HG02571 (cell line): ENCODE data around the gene TCEAL4.
A peak's percentile ranks its signal among the peaks of the same experiment; 100 is the strongest.

Source experiments
- ATAC-seq: cut with Tn5 transposase; IDR thresholded peaks from one replicate; pipeline ENCODE4 v1.9.1; 2021; ENCODE audit warnings: mild to moderate bottlenecking, moderate library complexity; ENCODE audit not compliant: unreplicated experiment

Gene TCEAL4

DNA sequence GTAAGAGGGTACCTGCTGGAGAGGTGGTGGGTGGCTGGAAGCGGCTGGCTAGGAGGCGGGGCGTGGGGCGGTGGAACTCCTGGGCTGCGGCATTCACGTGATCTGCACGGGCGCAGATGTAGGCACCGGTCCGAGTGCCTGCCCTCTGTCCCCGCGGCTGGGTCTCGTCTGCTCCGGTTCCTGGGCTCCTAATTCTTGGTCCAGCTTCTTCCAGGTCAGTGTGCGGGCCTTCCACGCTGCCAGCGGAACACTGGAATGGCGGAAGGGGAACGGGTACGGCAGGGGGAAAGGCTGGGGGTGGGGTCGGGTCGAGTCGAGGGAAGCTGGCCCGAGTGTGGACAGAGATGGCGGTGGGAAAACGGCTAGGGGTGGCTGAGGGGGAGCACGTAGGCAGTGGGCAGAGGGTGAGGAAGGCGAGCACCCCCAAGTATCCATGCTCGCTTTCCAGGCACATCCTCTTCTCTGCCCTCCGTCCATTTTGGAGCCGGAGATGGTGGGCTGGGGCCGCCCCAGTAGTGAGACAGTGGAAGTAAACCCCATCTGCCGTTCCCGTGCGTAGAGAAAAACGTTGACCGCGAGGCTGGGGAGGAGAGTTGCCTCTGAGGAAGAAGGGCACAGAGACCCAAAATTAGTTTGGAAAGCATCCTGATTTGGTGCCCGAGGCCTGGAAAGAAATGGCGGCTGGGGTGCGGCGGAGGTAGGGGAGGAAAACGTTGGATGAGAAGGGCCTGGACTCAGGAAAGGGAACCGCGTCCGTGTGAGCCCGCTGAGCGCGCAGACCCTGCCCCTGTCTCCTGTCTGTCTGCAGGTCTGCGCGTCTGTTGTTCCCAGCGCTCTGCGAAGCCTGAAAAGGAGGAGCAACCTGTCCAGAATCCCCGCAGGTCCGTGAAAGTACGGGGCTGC lies at the start of gene TCEAL4:
TSS of gene TCEAL4 (plus strand) at position 105 of the 903 bp plus-strand sequence. CDS start 1,161 bp downstream, outside the sequence.
- ATAC-seq, result peak; percentile 89

DNA sequence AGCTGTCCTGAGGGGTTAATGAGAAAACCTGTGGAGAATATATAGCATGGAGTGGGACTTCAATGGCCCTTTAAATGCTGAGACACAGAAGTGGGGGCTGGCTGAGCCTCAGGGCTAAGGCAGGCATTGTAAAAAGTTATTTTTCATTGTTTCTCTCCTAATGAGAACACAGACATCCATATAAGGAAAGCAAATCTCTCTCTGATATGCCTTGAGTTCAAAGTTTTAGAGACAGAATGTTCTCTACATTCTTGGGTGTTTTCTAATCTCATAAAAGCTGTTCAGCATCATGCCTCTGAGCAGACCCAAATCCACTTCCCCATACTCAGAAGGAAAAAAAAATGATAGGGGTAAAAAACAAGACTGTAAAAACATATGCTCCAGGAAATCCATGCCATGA lies 49.2 kb upstream of the TCEAL4 start:
- ATAC-seq, result no peak

DNA sequence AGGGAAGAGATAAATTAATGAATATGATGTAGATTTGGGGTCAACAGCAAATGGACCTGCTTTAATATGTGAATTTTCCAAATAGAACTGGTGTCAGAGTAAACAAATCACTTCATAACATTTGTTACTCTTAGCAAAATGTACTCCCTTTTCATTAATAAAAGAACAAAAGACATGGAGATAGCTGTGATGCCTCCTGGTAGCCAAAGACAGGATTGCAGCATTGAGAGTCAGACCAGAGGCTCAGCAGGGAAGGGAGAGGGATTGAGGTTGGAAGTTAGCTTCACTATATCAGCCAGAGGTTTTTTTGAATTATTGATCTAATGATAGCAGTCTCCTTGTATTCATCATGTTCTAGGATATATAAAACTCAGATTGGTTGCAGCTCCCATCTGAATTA lies 48.6 kb upstream of the TCEAL4 start:
- no peak for ATAC-seq

DNA sequence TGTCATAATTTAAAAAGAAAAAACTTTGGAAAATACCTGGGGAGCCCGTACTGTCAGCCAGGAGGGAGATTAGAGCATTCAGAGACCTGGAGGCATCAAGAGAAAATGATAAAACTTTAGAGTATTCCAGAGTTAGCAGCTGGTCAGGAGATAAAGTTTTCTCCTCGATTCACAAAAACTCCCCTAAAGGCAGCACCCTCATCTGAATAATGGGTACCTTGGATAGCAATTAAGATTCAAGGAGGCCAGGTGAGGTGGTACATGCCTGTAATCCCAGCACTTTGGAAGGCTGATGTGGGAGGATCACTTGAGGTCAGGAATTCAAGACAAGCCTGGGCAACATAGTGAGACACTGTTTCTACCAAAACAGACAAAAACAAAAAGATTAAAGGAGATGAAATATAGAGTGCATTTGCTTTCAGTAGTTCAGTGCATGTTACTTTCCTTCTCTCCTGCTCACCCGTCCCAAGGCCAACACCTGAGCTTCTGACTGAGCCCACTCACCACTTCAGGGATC lies 47.4 kb upstream of the TCEAL4 start:
- no peak for ATAC-seq

DNA sequence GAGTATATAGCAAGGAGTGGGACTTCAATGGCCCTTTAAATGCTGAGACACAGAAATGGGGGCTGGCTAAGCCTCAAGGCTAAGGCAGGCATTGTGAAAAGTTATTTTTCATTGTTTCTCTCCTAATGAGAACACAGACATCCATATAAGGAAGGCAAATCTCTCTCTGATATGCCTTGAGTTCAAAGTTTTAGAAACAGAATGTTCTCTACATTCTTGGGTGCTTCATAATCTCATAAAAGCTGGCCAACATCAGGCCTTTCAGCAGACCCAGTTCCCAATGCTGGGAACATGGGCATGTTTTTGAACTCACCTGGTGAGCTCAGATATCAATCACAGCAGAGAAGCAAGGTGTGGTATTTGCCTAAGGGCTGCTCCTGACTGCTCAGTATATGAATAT lies 46.6 kb upstream of the TCEAL4 start:
- ATAC-seq, result no peak

DNA sequence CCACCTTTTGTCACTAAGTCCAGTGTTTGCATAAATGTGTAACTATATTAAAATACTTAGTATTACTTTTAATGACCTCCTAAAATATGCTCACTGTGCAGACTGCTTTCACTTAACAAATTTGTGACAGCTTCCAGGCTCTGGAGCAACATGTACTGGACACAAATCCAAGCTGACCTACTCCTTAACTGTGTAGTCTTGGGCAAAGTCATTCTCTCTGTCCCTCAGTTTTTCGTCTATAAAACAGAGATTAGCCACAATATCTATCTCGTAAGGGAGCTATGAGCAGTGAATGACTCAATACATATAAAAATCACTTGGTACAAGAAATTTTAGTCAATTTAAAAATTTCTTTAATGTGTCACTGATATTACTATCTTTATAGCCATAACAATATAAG lies 45.6 kb upstream of the TCEAL4 start:
- no peak for ATAC-seq

DNA sequence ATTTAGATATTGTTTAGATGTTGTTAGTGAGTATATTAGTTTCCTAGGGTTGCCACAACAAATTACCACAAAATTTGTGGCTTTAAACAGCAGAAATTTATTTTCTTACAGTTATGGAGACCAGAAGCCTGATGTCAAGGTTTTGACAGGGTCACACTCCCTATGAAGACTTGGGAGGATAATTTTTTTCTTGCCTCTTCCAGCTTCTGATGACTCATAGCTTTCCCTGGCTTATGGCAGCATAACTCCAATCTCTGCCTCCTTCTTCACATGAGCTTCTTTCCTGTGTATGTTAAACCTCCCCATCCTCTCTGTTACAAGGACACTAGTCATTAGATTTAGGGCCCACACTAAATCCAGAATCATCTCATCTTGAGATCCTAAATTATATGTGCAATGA lies 45.2 kb upstream of the TCEAL4 start:
- no peak for ATAC-seq

DNA sequence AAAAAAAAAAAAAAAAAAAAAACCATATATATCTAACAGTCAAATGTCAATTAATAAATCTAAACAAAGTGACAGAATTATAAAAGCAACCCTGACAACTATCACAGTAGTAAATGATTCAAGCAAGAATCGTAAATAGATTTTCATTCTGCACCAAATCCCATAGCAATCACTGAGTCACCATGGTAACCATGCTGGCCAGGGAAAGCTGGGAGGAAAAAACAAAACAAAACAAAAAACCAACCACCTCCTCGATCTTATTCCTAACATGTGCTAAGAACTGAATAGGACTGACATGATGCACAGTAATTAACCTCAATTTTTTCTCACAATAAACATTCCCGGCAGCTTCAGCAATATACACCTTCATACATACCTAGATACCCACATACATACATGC lies 35.4 kb upstream of the TCEAL4 start:
- ATAC-seq, result no peak

DNA sequence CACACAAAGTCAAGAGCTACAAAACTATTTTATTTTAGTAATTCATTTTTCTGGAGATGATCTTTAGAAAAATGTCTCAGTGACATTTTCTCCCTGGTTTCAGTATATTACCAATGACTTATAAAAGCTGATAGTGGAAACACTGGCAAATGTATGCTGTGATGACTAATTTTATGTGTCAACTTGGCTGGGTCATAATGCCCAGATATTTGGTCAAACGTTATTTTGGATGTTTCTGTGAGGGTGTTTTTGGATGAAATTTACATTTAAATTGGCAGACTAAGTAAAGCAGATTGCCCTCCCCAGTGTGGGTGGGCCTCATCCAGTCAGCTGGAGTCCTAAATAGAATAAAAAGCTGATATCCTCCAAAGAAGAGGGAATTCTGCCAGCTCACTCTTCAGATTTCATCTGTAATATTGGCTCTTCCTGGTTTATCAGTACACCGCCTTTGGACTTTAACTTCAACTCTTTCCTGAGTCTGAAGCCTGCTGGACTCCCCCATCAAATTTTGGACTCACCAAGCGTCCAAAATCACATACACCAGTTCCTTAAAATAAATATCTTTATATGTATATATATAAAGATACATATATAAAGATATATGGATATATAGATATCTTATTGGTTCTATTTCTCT lies 34.8 kb upstream of the TCEAL4 start:
- ATAC-seq, result no peak

DNA sequence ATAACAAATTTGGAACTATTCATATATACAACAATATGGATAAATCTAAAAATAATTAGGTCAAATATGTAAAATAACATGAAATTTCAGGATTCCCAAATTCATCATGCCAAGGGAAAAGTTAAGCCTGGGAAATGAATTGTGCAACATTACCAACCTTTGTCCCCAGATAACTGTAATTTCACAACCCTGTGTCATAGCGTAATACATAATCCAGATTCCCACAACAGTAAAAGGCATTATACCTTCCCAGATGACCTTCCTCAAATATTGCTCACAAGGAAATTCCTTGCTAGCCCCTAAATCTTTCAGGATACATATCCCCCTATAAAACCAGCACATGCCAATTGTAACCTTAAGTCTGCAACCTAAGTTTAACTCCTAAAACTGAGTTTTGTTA lies 33.1 kb upstream of the TCEAL4 start:
- no peak for ATAC-seq

DNA sequence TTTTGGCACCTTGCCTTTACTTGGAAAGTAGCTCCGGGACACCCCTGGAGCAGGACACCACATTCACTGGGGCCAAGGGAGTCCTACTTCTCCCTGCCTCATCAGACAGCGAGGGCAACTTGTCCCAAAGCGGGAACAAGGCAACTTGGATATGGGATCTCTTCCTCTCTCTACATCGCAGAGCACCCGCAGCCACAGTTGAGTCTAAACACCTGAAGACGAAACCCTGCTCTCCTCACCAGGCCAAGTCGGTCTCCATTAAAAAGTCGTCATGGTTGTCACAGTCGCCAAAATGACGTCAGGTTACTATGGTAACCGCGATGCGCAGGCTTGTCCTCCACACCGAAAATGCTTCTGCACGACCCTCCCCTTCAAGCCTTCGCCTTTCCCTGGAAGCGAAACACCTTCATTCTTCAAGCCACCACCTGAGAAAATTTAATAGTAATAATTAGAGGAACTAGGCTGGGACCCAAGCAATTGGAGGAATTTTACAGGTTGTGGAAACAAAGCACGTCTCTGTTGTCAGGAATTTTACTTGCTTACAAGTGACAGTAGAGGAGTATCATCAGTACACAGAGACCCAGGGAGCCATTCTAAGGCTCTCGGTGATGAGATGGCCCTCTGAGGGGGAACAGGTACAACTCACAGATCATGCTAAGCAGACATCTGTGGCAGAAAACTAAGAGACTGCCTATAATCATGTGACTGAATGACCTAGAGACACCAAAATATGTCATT lies 30.5 kb upstream of the TCEAL4 start:
- ATAC-seq, result peak; percentile 91

DNA sequence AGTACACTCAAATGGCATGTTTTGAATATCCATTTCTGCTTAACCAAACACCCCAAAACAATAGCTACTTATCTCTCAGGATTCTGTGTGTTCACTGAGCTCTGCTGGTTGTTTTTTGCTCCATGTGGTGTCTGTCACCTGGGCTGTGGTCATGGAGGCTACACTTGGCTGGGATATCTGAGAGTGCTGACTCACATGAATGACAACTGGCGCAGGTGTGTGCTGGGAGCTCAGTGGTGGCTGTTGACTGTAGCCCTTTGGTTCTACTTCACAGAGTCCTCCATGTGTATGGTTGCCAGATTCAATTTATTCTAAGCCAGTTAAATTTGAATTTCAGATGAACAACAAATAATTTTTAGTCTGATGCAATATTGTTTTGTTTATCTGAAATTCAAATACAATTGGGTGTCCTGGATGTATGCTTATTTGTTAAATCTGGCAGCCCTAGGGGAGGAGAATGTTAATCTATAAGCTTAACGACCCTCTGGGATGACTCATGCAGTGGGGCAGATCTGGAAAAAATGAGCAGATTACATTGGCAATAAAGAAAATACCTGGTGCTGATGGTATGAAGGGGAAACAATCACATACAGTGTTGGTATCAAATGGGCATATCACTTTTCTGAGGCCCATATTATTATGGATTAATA lies 28.2 kb upstream of the TCEAL4 start:
- ATAC-seq, result no peak

DNA sequence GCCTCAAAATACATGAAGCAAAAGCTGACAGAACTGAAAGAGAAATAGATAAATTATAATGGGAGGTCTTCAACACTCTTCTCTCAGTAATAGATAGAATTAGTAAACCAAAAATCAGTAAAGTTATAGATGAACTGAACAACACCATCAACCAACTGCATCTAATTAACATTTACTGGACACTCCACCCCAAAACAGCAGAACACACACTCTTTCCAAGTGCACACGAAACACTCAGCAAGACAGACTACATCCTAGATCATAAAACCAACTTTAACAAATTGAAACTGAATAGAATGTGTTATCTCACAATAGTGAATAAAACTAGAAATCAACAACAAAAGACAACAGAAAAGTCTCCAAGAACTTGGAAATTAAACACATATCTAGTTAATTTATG lies 25.1 kb upstream of the TCEAL4 start:
- no peak for ATAC-seq

DNA sequence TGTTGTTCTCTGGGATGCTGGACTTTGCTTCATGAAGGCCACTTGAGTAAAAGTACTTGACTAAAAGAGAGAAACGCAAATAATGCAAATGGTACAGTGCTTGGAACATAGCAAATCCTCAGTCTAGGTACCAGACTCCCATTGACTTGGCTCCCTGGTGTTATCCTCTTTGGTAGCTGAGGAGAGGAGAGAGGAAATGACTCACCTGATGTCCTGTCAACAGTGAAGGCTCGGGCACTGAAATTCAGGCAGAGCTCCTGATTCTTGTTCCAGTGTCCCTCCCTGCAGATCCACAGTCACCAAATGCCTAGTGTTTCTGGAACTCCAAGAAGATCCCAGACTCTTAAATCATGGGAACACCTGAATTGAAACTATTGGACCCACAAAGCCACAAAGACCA lies 22.5 kb upstream of the TCEAL4 start:
- ATAC-seq, result no peak

DNA sequence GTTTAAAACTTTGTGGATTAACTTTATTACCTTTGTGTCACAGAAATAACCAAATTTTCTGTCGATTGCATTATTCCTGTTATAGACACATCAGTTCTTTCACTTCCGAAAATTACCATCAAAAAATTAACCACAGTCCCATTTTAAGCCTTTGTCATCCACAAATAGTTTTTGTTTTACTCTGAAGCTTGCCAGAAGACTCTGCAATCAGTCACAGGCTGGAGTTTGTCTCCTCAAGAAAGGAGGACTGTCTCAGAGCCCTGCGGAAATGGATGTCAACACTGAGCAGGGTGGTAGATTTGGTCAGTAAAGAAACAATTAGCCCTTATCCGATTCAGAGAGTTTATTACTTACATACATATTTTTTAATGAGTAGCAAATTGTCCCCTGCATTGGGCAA lies 20.1 kb upstream of the TCEAL4 start:
- no peak for ATAC-seq

DNA sequence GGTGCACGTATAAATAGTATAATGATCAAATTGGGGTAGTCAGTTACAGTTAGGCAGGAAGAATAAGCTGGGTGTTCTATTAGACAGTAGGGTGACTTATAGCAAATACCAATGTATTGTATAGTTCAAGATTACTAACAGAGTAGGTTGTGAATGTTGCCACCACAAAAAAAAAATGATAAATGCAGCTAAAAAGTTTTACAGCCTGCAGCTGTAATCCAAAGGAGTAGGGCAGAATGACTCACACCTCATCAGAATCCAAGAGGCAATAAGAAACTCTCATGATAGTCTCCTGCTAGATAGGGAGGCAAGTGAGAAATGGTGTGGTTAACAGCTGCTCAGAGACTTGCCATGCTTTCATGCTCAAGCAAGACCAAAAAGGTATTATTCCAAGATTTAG lies 19.6 kb upstream of the TCEAL4 start:
- ATAC-seq, result no peak

DNA sequence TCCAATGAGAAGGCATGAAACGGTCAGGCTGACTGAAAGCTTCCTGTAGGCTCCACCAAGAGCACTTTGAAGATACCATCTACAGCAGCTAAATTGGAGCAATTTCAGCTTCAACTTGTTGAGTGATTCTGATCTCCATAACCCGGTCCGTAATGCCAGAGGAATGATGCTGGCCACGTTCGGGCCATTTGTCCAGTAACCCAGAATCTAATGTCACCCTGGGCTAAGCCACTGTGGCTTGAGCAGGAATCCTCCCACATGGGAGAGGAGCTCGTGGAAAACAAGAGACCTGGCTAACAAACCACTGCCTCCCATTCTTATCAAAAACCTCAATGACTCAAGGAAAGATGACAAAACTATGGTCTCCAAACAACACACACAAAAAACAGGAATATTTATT lies 14.2 kb upstream of the TCEAL4 start:
- no peak for ATAC-seq

DNA sequence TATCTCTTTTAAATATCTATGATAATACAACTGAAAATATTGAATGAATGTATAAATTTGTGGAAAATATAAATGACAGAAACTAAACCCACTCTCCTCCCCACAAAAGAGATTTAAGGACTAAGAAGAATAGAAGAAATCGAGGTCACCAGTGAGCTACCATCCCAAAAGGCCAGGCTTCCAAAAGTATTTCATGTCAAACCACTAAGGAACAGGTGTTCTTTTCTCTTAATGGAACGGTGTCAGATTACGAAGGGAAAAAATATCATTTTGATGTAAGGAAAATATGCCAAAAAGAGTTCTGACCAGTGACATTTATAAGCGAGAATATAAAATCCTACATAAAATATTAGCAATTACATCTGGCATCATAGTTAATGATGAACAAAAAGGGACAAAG lies 13.6 kb upstream of the TCEAL4 start:
- no peak for ATAC-seq

DNA sequence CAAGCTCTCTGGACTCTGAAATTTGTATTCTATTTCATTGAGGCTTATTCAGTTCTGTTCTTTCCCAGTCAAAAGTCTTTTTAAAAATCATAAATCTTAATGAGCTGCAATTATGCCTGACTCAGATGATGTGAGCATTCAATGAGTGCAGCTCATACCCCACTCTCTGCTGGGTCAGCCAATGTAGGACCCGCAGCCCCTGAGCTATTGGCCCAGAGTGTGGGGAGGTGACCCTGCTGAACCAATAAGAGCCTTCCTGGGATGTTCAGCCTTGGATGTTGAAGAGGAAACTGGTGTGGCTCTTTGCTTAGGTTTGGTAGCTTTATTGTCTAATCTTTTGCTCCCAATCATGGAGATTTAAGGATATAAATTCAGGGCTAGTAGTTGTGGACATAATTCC lies 12.1 kb upstream of the TCEAL4 start:
- no peak for ATAC-seq

DNA sequence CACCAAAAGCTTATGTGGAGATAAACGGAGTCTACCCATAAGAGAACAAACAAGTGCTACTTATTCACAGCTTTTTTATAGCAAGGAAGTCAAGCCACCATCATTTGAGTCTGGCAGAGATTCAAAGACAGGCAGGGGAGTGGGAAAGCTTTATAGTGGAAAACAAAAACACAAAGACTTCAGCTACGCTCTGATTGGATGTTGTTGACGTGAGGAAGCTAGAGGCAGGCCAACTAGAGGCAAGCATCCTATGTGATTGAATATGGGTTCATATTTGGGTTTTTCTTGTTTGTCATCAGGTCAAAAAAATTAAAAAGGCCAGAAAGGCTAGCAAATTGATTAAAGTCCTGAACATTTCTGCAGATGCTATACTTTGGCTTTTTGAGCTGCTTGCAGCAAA lies 719 bp upstream of the TCEAL4 start:
- ATAC-seq, result no peak

DNA sequence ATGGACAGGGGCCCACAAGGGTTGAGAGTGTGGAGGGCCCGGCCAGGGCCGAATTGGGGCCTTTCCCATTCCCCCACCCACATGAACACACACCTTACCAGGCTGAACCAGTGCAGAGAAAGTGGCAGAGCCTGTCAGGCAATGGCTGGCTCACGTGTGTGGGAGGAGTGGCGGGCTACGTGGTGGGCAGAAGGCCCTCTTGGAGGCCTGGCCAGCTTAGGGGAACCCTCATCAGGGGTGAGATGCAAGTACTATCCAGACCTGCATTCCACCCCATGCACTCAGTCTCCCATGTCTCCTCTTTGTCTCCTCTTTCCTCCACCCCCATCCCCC lies 965 bp downstream of the TCEAL4 start:
- peak; percentile 34 for ATAC-seq
